ENCODE measurements around the gene PEG3.

DNA sequence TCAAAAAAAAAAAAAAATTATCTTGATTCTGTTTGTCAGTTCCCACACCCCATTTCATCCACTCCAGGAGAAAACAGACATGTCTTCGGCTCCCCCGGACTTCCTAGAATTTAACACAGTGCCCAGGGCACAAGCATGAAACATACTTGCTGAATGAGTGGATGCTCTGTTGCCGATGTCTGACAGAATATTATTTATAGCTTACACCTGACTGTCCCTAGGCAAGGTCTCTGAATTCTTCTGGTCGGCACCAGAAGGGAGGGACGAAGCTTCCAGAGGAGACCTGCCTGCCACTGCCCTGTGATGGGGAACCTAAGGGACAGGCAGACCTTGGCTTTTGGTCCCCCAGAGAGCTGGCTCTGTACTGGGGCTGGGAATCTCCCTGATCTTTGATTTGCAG lies 43.9 kb upstream of the PEG3 start:
- TF ChIP-seq, protein P1, sequence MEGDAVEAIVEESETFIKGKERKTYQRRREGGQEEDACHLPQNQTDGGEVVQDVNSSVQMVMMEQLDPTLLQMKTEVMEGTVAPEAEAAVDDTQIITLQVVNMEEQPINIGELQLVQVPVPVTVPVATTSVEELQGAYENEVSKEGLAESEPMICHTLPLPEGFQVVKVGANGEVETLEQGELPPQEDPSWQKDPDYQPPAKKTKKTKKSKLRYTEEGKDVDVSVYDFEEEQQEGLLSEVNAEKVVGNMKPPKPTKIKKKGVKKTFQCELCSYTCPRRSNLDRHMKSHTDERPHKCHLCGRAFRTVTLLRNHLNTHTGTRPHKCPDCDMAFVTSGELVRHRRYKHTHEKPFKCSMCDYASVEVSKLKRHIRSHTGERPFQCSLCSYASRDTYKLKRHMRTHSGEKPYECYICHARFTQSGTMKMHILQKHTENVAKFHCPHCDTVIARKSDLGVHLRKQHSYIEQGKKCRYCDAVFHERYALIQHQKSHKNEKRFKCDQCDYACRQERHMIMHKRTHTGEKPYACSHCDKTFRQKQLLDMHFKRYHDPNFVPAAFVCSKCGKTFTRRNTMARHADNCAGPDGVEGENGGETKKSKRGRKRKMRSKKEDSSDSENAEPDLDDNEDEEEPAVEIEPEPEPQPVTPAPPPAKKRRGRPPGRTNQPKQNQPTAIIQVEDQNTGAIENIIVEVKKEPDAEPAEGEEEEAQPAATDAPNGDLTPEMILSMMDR (conservative IDR thresholded peaks at IDR 0.05; ENCODE audit: low read depth, low read length), result no peak
- no peak for TF ChIP-seq EZH2 (IDR thresholded peaks at IDR 0.05; ENCODE audit: borderline replicate concordance, low read depth, low read length, poor library complexity, severe bottlenecking)

Measured in A673 (cell line).